H9 (cell line): ENCODE measurements around the gene FAM83F. TPM values are rescaled to one million over a fixed set of nuclear protein-coding genes. Genes with fewer than 3 reads are reported as not detected.
A peak's percentile ranks its signal among the peaks of the same experiment; 100 is the strongest.
"Not testable (repeated sequence)": the region's sequence is repeated elsewhere in the genome, so short reads cannot be mapped to it uniquely, and the experiment has no call there.

Experiments
- DNase-seq: peaks from one replicate; pipeline ENCODE4 v3.0.0-alpha.2; 2017
- H2AFZ ChIP-seq: one replicate; pipeline ENCODE4 v1.6.1; 2013; ENCODE audit warnings: mild to moderate bottlenecking, low read length, control low read depth, moderate library complexity
- H2AK5ac ChIP-seq: 2 replicates; pipeline ENCODE4 v1.6.1; 2013; ENCODE audit warnings: low read length, control low read depth, mixed read lengths; ENCODE audit not compliant: insufficient read length
- H2BK120ac ChIP-seq: one replicate; pipeline ENCODE4 v1.6.1; 2013; ENCODE audit warnings: low read depth, mild to moderate bottlenecking, low read length, control low read depth, inconsistent platforms; ENCODE audit not compliant: poor library complexity, severe bottlenecking
- H2BK12ac ChIP-seq: 2 replicates; pipeline ENCODE4 v1.6.1; 2013; ENCODE audit warnings: low read length, control low read depth, mixed read lengths, low read depth; ENCODE audit not compliant: insufficient read length
- H2BK15ac ChIP-seq: 2 replicates; pipeline ENCODE4 v1.6.1; 2013; ENCODE audit warnings: low read depth, low read length, control low read depth
- H2BK20ac ChIP-seq: one replicate; pipeline ENCODE4 v1.6.1; 2013; ENCODE audit warnings: low read depth, mild to moderate bottlenecking, low read length, control low read depth, inconsistent platforms; ENCODE audit not compliant: poor library complexity, severe bottlenecking
- H2BK5ac ChIP-seq: 2 replicates; pipeline ENCODE4 v1.6.1; 2013; ENCODE audit warnings: low read length, control low read depth, mixed read lengths; ENCODE audit not compliant: insufficient read length
- H3K14ac ChIP-seq: 2 replicates; pipeline ENCODE4 v1.6.1; 2013; ENCODE audit warnings: low read length, control low read depth; ENCODE audit not compliant: insufficient read depth
- H3K18ac ChIP-seq: 2 replicates; pipeline ENCODE4 v1.6.1; 2013; ENCODE audit warnings: low read depth, mild to moderate bottlenecking, mixed read lengths, low read length, control low read depth; ENCODE audit not compliant: insufficient read length
- H3K23ac ChIP-seq: 2 replicates; pipeline ENCODE4 v1.6.1; 2013; ENCODE audit warnings: low read length, control low read depth, mixed read lengths, low read depth; ENCODE audit not compliant: insufficient read length
- H3K23me2 ChIP-seq: 2 replicates; pipeline ENCODE4 v1.6.1; 2013; ENCODE audit warnings: low read depth, mild to moderate bottlenecking, mixed read lengths, low read length, control low read depth; ENCODE audit not compliant: insufficient read length, poor library complexity, severe bottlenecking
- H3K27ac ChIP-seq: 2 replicates; pipeline ENCODE4 v1.5.1; 2013; ENCODE audit warnings: low read length, control low read depth, mixed read lengths, low read depth; ENCODE audit not compliant: insufficient read length
- H3K27me3 ChIP-seq: 2 replicates; pipeline ENCODE4 v1.6.1; 2013; ENCODE audit warnings: low read length, control low read depth, inconsistent platforms; ENCODE audit not compliant: insufficient read depth
- H3K4ac ChIP-seq: 2 replicates; pipeline ENCODE4 v1.6.1; 2013; ENCODE audit warnings: low read depth, mild to moderate bottlenecking, control low read depth, inconsistent platforms, low read length, moderate library complexity
- H3K4me1 ChIP-seq: 2 replicates; pipeline ENCODE4 v1.6.1; 2013; ENCODE audit warnings: low read length, control low read depth, inconsistent platforms; ENCODE audit not compliant: insufficient read depth
- H3K4me2 ChIP-seq: 2 replicates; pipeline ENCODE4 v1.6.1; 2013; ENCODE audit warnings: low read length, control low read depth, mixed read lengths; ENCODE audit not compliant: insufficient read length, insufficient read depth
- H3K56ac ChIP-seq: 2 replicates; pipeline ENCODE4 v1.6.1; 2013; ENCODE audit warnings: low read depth, mild to moderate bottlenecking, mixed read lengths, low read length, control low read depth; ENCODE audit not compliant: insufficient read length
- H3K79me1 ChIP-seq: 2 replicates; pipeline ENCODE4 v1.6.1; 2013; ENCODE audit warnings: low read depth, mild to moderate bottlenecking, moderate library complexity, low read length, control low read depth, inconsistent platforms; ENCODE audit not compliant: insufficient read depth, poor library complexity, severe bottlenecking
- H3K79me2 ChIP-seq: 2 replicates; pipeline ENCODE4 v1.6.1; 2013; ENCODE audit warnings: low read length, control low read depth, inconsistent platforms; ENCODE audit not compliant: insufficient read depth
- H3K9ac ChIP-seq: 2 replicates; pipeline ENCODE4 v1.6.1; 2013; ENCODE audit warnings: low read length, control low read depth, mixed read lengths; ENCODE audit not compliant: insufficient read length; ENCODE audit errors: extremely low read depth
- H3K9me3 ChIP-seq: one replicate; pipeline ENCODE4 v1.6.1; 2013; ENCODE audit warnings: low read depth, low read length, inconsistent platforms; ENCODE audit not compliant: control insufficient read depth
- H3T11ph ChIP-seq: one replicate; pipeline ENCODE4 v1.6.1; 2013; ENCODE audit warnings: mild to moderate bottlenecking, low read length, control low read depth, inconsistent platforms
- H4K20me1 ChIP-seq: one replicate; pipeline ENCODE4 v1.6.1; 2013; ENCODE audit not compliant: control insufficient read depth, insufficient read length, insufficient read depth
- H4K5ac ChIP-seq: 2 replicates; pipeline ENCODE4 v1.6.1; 2013; ENCODE audit warnings: low read depth, mild to moderate bottlenecking, mixed read lengths, low read length, control low read depth; ENCODE audit not compliant: insufficient read length
- H4K8ac ChIP-seq: replicated peaks from 2 replicates; pipeline ENCODE4 v1.6.1; 2013; ENCODE audit warnings: low read length, control low read depth, mixed read lengths, low read depth; ENCODE audit not compliant: insufficient read length
- H4K91ac ChIP-seq: 2 replicates; pipeline ENCODE4 v1.6.1; 2013; ENCODE audit warnings: low read depth, mild to moderate bottlenecking, moderate library complexity, mixed read lengths, low read length, control low read depth; ENCODE audit not compliant: insufficient read length
- H3K27ac Mint-ChIP-seq, 3 experiments: 2 replicates in 2 of 3; 3 replicates in 1 of 3; pipeline ENCODE4 v1.8.0; 2020 to 2021; ENCODE audit warnings: mixed read lengths in 3 of 3, mild to moderate bottlenecking in 1 of 3, moderate library complexity in 1 of 3
- H3K27me3 Mint-ChIP-seq: 2 replicates; pipeline ENCODE4 v1.8.0; 2021; ENCODE audit warnings: low read depth, mild to moderate bottlenecking, moderate library complexity, mixed read lengths
- H3K36me3 Mint-ChIP-seq, 3 experiments: 2 replicates in 2 of 3; 3 replicates in 1 of 3; pipeline ENCODE4 v1.8.0; 2020 to 2021; ENCODE audit warnings: low read depth in 3 of 3, mixed read lengths in 3 of 3; ENCODE audit not compliant: insufficient read depth in 1 of 3
- H3K4me1 Mint-ChIP-seq, 2 experiments: 2 replicates each; pipeline ENCODE4 v1.8.0; 2020; ENCODE audit warnings: mixed read lengths in 2 of 2
- H3K4me3 Mint-ChIP-seq, 2 experiments: 2 replicates in 1 of 2; 3 replicates in 1 of 2; pipeline ENCODE4 v1.8.0; 2020 to 2021; ENCODE audit warnings: mild to moderate bottlenecking in 2 of 2, mixed read lengths in 2 of 2, moderate library complexity in 1 of 2
- H3K9me3 Mint-ChIP-seq, 2 experiments: 2 replicates in 1 of 2; 3 replicates in 1 of 2; pipeline ENCODE4 v1.8.0; 2020; ENCODE audit warnings: mild to moderate bottlenecking in 2 of 2, mixed read lengths in 2 of 2, moderate library complexity in 1 of 2
- WGBS: extraction: QIAGEN DNeasy Blood & Tissue Kit; methylation state at CpG from one replicate; pipeline ENCODE4 v1.1.7; 2013; ENCODE audit warnings: missing lambda C conversion rate, low lambda C conversion rate, mixed read lengths; ENCODE audit not compliant: insufficient read length; ENCODE audit errors: extremely low coverage; 5-methylcytosine and 5-hydroxymethylcytosine counted together
- total RNA-seq: library from RNA; stranded (reverse); gene quantifications from 2 replicates; pipeline ENCODE4 v1.2.1, GENCODE V29; 2021
- TF ChIP-seq, protein P1 (sequence below): fragments of 200-600 bp; sonication (generic); conservative IDR thresholded peaks from 3 replicates; pipeline ENCODE4 v1.8.0; 2021; ENCODE audit warnings: antibody characterized with exemption, mild to moderate bottlenecking

The FAM83F gene
- total RNA-seq, 1 experiment from 2014 or later = 17.4 TPM

DNA sequence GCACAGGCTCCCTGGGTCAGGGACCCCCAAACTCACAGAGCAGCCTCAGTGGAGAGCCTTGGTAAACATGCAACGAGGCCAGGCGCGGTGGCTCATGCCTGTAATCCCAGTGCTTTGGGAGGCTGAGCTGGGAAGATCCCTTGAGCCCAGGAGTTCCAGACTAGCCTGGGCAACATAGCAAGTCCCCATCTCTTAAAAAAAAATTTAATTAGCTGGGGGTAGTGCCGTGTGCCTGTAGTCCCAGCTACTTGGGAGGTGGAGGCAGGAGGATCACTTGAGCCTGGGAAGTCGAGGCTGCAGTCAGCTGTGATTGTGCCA, 30.3 kb downstream of the FAM83F start:
- not testable (repeated sequence) for H4K20me1 ChIP-seq, H3K4ac ChIP-seq, H2BK20ac ChIP-seq, H3K9me3 Mint-ChIP-seq, DNase-seq, H3K4me1 ChIP-seq, H3K4me1 Mint-ChIP-seq, H4K8ac ChIP-seq, H3K23me2 ChIP-seq, H3K56ac ChIP-seq, H2AK5ac ChIP-seq, H3K27me3 ChIP-seq, H3K4me3 Mint-ChIP-seq, H2BK120ac ChIP-seq, H3K9me3 ChIP-seq, H3K23ac ChIP-seq, H2AFZ ChIP-seq, H3K18ac ChIP-seq, H3K4me2 ChIP-seq, H3T11ph ChIP-seq, H3K27ac ChIP-seq, H2BK15ac ChIP-seq, H3K14ac ChIP-seq, H3K79me1 ChIP-seq, H3K27ac Mint-ChIP-seq, H2BK5ac ChIP-seq, H4K91ac ChIP-seq, H4K5ac ChIP-seq, H2BK12ac ChIP-seq, H3K9ac ChIP-seq, H3K79me2 ChIP-seq, H3K27me3 Mint-ChIP-seq
- WGBS = no CpG with 5 or more reads among the region's 5 CpGs
- TF ChIP-seq, protein P1, sequence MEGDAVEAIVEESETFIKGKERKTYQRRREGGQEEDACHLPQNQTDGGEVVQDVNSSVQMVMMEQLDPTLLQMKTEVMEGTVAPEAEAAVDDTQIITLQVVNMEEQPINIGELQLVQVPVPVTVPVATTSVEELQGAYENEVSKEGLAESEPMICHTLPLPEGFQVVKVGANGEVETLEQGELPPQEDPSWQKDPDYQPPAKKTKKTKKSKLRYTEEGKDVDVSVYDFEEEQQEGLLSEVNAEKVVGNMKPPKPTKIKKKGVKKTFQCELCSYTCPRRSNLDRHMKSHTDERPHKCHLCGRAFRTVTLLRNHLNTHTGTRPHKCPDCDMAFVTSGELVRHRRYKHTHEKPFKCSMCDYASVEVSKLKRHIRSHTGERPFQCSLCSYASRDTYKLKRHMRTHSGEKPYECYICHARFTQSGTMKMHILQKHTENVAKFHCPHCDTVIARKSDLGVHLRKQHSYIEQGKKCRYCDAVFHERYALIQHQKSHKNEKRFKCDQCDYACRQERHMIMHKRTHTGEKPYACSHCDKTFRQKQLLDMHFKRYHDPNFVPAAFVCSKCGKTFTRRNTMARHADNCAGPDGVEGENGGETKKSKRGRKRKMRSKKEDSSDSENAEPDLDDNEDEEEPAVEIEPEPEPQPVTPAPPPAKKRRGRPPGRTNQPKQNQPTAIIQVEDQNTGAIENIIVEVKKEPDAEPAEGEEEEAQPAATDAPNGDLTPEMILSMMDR = 0 out of 3 replicates have a peak, but pooled peaks have one; percentile 0
- H3K36me3 Mint-ChIP-seq = peaks cover 6 to 13% (median 10%) of the 10 kb centered on the region in 3 experiments
